Lower leg skin (tissue), 4 donors: Measurements from ENCODE around the gene P2RX5. TPM values are rescaled to one million over a fixed set of nuclear protein-coding genes. Genes with fewer than 3 reads are reported as not detected.

ENCODE experiments used
- DNase-seq, 2 donors: peaks; one replicate each; pipeline ENCODE4 v3.0.0-alpha.2; 2019; ENCODE audit warnings: low spot score in 2 of 2
- H3K4me3 ChIP-seq: fragments of 200-600 bp; sonication (generic); 2 replicates; pipeline ENCODE4 v1.5.1; 2017; ENCODE audit warnings: mild to moderate bottlenecking, low read depth; ENCODE audit not compliant: poor library complexity, severe bottlenecking
- POLR2A ChIP-seq, 2 donors: fragments of 450-650 bp; IDR thresholded peaks; one replicate each; pipeline ENCODE4 v1.6.1; 2016 to 2017; ENCODE audit warnings: antibody characterized with exemption in 2 of 2, mild to moderate bottlenecking in 1 of 2, moderate library complexity in 1 of 2
- WGBS, 2 donors: methylation state at CpG; one replicate each; pipeline ENCODE4 v1.1.5; 2018; 5-methylcytosine and 5-hydroxymethylcytosine counted together
- intact Hi-C: fragments of 100-400 bp; cut with DNase I; formaldehyde crosslinking; loops from one replicate; pipeline ENCODE4 v1.15.0; 2023; ENCODE audit warnings: low total_unique reads
- total RNA-seq, 4 donors: library from RNA; depleted of rRNA; stranded (reverse); fragments of >200 nt; gene quantifications; one replicate each; pipeline ENCODE4 v1.1.0, GENCODE V29; 2016
- TF ChIP-seq, protein P1 (sequence below), 3 donors: fragments of 450-650 bp; IDR thresholded peaks; one replicate each; pipeline ENCODE4 v1.5.1; 2016; ENCODE audit warnings: antibody characterized with exemption in 3 of 3, mild to moderate bottlenecking in 3 of 3, moderate library complexity in 2 of 3

Gene P2RX5
- total RNA-seq, 4 donors from 2014 or later, result 0.89 TPM; not detected in 3

DNA sequence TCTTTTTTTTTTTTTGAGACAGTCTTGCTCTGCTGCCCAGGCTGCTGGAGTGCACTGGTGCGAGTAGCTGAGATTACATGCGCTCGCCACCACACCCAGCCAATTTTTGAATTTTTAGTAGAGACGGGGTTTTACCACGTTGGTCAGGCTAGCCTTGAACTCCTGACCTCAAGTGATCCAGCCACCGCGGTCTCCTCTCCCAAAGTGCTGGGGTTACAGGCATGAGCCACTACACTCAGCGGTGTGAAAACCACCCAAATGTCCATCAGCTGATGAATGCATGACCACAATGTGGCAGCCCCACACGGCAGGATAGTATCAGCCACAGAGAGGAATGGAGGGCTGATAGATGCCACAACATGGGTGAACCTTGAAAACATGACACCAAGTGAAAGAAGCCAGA lies 2.1 kb downstream of the P2RX5 start:
- WGBS, 2 donors, result 71 to 74% methylated on average over 9 of the region's 9 CpGs
- intact Hi-C loops, result no loop called here
- no peak for TF ChIP-seq POLR2A (IDR thresholded peaks at IDR 0.05)
- TF ChIP-seq, protein P1, sequence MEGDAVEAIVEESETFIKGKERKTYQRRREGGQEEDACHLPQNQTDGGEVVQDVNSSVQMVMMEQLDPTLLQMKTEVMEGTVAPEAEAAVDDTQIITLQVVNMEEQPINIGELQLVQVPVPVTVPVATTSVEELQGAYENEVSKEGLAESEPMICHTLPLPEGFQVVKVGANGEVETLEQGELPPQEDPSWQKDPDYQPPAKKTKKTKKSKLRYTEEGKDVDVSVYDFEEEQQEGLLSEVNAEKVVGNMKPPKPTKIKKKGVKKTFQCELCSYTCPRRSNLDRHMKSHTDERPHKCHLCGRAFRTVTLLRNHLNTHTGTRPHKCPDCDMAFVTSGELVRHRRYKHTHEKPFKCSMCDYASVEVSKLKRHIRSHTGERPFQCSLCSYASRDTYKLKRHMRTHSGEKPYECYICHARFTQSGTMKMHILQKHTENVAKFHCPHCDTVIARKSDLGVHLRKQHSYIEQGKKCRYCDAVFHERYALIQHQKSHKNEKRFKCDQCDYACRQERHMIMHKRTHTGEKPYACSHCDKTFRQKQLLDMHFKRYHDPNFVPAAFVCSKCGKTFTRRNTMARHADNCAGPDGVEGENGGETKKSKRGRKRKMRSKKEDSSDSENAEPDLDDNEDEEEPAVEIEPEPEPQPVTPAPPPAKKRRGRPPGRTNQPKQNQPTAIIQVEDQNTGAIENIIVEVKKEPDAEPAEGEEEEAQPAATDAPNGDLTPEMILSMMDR (IDR thresholded peaks at IDR 0.05), result no peak
- no peak for DNase-seq
- H3K4me3 ChIP-seq, result no peak overlapping the region

DNA sequence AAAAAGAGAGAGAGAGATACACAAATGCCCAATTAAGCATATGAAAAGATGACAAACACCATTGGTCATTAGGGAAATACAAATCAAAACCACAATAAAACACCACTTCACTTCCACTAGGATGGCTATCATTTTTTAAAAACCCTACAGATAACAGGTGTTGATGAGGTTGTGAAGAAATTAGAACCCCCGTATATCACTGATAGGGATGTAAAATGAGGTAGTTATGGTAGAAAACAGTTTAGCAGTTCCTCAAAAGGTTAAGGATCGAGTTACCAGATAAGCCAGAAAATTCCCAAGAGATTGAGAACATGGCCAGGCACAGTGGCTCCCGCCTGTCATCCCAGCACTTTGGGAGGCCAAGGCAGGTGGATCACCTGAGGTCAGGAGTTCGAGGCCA lies 2.8 kb downstream of the P2RX5 start:
- 59 to 64% methylated on average over 4 of the region's 4 CpGs for WGBS, 2 donors
- TF ChIP-seq POLR2A (IDR thresholded peaks at IDR 0.05), result no peak
- TF ChIP-seq, protein P1 (IDR thresholded peaks at IDR 0.05), result no peak
- no peak for DNase-seq
- H3K4me3 ChIP-seq, result no peak overlapping the region
- intact Hi-C loops, result no loop called here

DNA sequence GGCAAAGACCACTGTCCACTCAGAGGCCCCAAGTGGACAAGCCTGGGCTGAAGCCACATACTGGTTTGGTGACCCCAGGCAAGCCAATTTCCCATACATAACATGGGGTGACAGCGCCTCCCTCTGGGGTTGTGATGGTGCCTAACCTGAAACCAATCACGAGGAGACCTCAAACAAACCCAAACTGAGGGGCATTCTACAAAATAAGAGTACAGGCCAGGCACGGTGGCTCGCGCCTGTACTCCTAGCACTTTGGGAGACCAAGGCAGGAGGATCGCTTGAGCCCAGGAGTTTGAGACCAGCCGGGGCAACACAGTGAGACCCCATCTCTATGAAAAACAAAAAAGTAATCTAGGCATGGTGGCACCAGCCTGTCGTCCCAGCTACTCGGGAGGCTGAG lies 3.6 kb downstream of the P2RX5 start:
- no peak for TF ChIP-seq POLR2A (IDR thresholded peaks at IDR 0.05)
- TF ChIP-seq, protein P1 (IDR thresholded peaks at IDR 0.05), result no peak
- no peak overlapping the region for H3K4me3 ChIP-seq
- DNase-seq, result no peak
- intact Hi-C loops, result no loop called here
- 87% methylated on average over 9 of the region's 9 CpGs for WGBS, 2 donors

DNA sequence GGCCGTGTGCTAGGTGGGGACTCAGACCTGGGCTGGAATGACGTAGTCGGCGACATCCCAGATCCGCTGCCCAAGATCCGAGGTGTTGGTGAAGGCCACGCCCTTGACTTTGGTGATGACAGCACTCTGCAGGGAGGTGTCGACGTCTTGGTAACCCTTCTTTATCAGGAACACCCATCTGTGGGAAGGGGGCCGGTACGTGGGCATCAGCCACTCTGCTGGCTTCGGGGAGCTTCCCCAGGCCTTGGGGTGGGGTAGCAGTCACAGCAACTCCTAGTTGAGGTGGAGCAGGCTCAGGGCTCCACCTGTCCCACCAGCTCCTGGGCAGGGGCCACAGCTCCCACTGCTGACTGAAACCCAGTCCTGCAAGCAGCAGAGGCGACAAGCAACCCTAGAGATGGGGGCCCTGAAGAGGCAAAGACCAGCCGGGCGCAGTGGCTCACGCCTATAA lies 4.3 kb downstream of the P2RX5 start:
- intact Hi-C loops, result no loop called here
- H3K4me3 ChIP-seq, result no peak overlapping the region
- 86 to 87% methylated on average over 16 of the region's 16 CpGs for whole genome bisulfite sequencing, 2 donors
- TF ChIP-seq, protein P1 (IDR thresholded peaks at IDR 0.05), result no peak
- DNase-seq, result peak in 1 of 2 donors; percentile 79

DNA sequence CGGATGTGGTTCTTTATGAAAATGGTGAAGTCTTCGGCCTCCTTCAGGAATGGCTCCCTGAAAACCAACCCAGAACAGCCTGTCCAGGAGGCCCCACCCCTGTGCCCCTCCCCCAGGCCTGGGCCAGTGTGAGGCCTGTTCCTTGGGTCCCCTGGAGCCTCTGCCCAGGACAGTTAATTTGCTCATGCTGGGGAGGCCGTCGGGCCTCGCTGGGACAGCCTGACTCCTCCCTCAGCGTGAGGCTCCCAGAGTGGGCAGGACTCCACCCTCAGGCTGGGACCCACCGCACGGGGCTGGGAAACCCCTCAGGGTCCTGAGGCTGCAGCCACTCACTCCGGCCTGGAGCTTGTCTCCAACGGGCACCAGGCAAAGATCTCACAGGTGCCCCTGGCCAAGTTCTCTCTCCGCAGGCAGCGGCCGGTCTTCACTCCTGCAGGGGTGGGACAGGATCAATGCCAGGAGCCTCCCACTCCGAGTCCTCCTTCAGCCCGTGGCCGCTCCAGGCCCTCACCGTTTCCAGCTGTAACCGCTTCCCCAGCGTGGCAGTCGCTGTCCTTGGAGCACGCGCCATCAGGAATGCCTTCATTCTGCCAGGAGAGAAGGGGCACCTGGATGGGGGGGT lies 5.8 kb downstream of the P2RX5 start:
- TF ChIP-seq POLR2A (IDR thresholded peaks at IDR 0.05), result no peak
- TF ChIP-seq, protein P1 (IDR thresholded peaks at IDR 0.05), result no peak
- 70 to 83% methylated on average over 14 to 21 of the region's 22 CpGs for whole genome bisulfite sequencing, 2 donors
- intact Hi-C loops, result no loop called here
- no peak for DNase-seq
- no peak overlapping the region for H3K4me3 ChIP-seq
